GM23338 (cell line): ENCODE data around the gene DAB1.

Source experiments
- EZH2 ChIP-seq: fragments of 200-600 bp; sonication (generic); IDR thresholded peaks from one replicate; pipeline ENCODE4 v1.8.0; 2017; ENCODE audit warnings: antibody characterized with exemption, mild to moderate bottlenecking, low read depth; ENCODE audit not compliant: unreplicated experiment
- EZH2phosphoT487 ChIP-seq: fragments of 200-600 bp; sonication (generic); IDR thresholded peaks from one replicate; pipeline ENCODE4 v1.8.1; 2018; ENCODE audit warnings: antibody characterized with exemption; ENCODE audit not compliant: unreplicated experiment
- NANOG ChIP-seq: IDR thresholded peaks from 2 replicates; pipeline ENCODE4 v1.6.1; 2016; ENCODE audit warnings: antibody characterized with exemption, borderline replicate concordance
- POLR2AphosphoS5 ChIP-seq: IDR thresholded peaks from 2 replicates; pipeline ENCODE4 v1.6.1; 2016; ENCODE audit warnings: antibody characterized with exemption, low read depth
- REST ChIP-seq: IDR thresholded peaks from one replicate; pipeline ENCODE4 v1.6.1; 2018; ENCODE audit warnings: antibody characterized with exemption; ENCODE audit not compliant: unreplicated experiment
- STAT1 ChIP-seq: IDR thresholded peaks from one replicate; pipeline ENCODE4 v1.6.1; 2016; ENCODE audit warnings: antibody characterized with exemption; ENCODE audit not compliant: unreplicated experiment
- ZNF114 ChIP-seq: fragments of 250-450 bp; sonication (Bioruptor Pico); IDR thresholded peaks from 2 replicates; pipeline ENCODE4 v1.5.0; 2020; ENCODE audit warnings: mild to moderate bottlenecking, moderate library complexity
- TF ChIP-seq, protein P1 (sequence below), 2 experiments: fragments of 200-600 bp in 1 of 2; sonication (generic) in 1 of 2; conservative IDR thresholded peaks; 2 replicates each; pipeline versions ENCODE4 v1.5.1 to v1.6.1; 2016 to 2017; ENCODE audit warnings: antibody characterized with exemption in 2 of 2, low read depth in 2 of 2, mild to moderate bottlenecking in 2 of 2, moderate library complexity in 1 of 2

DNA sequence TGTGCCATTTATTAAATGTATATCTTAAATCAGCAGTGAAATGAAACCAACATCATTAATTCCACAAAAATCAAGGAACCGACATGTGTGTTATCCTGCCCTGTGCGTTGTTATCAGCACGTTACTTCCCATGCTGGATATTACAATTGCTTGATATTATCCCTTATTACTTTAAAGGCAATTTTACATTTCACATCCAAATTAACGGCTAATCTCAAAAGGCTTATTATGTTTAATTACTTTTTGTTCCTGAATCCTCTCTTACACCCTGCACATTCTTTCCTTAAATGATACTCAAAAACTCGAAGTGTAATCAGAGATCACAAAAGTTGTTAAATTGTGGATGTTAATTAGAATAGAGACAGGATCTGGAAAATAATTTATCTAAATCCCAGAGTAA lies 167.9 kb downstream of the DAB1 start:
- TF ChIP-seq EZH2 (no peak), EZH2phosphoT487 (no peak), NANOG (no peak), ZNF114 (CRISPR knock-in tag) (no peak), POLR2AphosphoS5 (no peak), STAT1 (no peak), REST (no peak)
- TF ChIP-seq, protein P1, sequence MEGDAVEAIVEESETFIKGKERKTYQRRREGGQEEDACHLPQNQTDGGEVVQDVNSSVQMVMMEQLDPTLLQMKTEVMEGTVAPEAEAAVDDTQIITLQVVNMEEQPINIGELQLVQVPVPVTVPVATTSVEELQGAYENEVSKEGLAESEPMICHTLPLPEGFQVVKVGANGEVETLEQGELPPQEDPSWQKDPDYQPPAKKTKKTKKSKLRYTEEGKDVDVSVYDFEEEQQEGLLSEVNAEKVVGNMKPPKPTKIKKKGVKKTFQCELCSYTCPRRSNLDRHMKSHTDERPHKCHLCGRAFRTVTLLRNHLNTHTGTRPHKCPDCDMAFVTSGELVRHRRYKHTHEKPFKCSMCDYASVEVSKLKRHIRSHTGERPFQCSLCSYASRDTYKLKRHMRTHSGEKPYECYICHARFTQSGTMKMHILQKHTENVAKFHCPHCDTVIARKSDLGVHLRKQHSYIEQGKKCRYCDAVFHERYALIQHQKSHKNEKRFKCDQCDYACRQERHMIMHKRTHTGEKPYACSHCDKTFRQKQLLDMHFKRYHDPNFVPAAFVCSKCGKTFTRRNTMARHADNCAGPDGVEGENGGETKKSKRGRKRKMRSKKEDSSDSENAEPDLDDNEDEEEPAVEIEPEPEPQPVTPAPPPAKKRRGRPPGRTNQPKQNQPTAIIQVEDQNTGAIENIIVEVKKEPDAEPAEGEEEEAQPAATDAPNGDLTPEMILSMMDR (conservative IDR thresholded peaks at IDR 0.05; ENCODE audit: low read depth in 2 of 2), result no peak
